HG03460 (cell line): Measurements from ENCODE around the gene PXDC1.

Source experiments
- ATAC-seq: cut with Tn5 transposase; IDR thresholded peaks from one replicate; pipeline ENCODE4 v1.9.1; 2021; ENCODE audit not compliant: unreplicated experiment

PXDC1 gene

GRCh38 chr6:3715285-3715684 lies 36.2 kb downstream of the PXDC1 start:
- ATAC-seq, result no peak

GRCh38 chr6:3714768-3715167 lies 36.7 kb downstream of the PXDC1 start:
- ATAC-seq, result no peak

- ATAC-seq, result no peak
Observed at GRCh38 chr6:3714111-3714510, 37.4 kb downstream of the PXDC1 start.

- ATAC-seq, result no peak
Observed at GRCh38 chr6:3712827-3713665, 38.5 kb downstream of the PXDC1 start.

- ATAC-seq, result no peak
Observed at GRCh38 chr6:3711776-3712175, 39.7 kb downstream of the PXDC1 start.

GRCh38 chr6:3710403-3710802 lies 41.1 kb downstream of the PXDC1 start:
- ATAC-seq, result no peak

GRCh38 chr6:3708540-3708939 lies 43.0 kb downstream of the PXDC1 start:
- no peak for ATAC-seq

GRCh38 chr6:3707751-3708412 lies 43.6 kb downstream of the PXDC1 start:
- no peak for ATAC-seq

- no peak for ATAC-seq
Observed at GRCh38 chr6:3707024-3707423, 44.5 kb downstream of the PXDC1 start.

GRCh38 chr6:3706547-3706946 lies 45.0 kb downstream of the PXDC1 start:
- no peak for ATAC-seq

- no peak for ATAC-seq
Observed at GRCh38 chr6:3701631-3702030, 49.9 kb downstream of the PXDC1 start.

- ATAC-seq, result no peak
Observed at GRCh38 chr6:3699231-3699630, 52.3 kb downstream of the PXDC1 start.

- no peak for ATAC-seq
Observed at GRCh38 chr6:3698021-3698420, 53.5 kb downstream of the PXDC1 start.

- ATAC-seq, result no peak
Observed at GRCh38 chr6:3697609-3698008, 53.9 kb downstream of the PXDC1 start.

GRCh38 chr6:3696525-3697088 lies 54.9 kb downstream of the PXDC1 start:
- ATAC-seq, result no peak

- no peak for ATAC-seq
Observed at GRCh38 chr6:3695065-3695817, 56.3 kb downstream of the PXDC1 start.

- no peak for ATAC-seq
Observed at GRCh38 chr6:3693831-3694230, 57.7 kb downstream of the PXDC1 start.

- ATAC-seq, result no peak
Observed at GRCh38 chr6:3690506-3690905, 61.0 kb downstream of the PXDC1 start.

GRCh38 chr6:3687847-3688246 lies 63.7 kb downstream of the PXDC1 start:
- ATAC-seq, result no peak

GRCh38 chr6:3683331-3683730 lies 68.2 kb downstream of the PXDC1 start:
- no peak for ATAC-seq

GRCh38 chr6:3678946-3679345 lies 72.6 kb downstream of the PXDC1 start:
- ATAC-seq, result no peak
